Peyer's patch (tissue), 4 donors: ENCODE measurements around the gene VPS9D1.

Experiments
- POLR2A ChIP-seq, 2 donors: fragments of 450-650 bp; IDR thresholded peaks; one replicate each; pipeline ENCODE4 v1.5.1; 2017; ENCODE audit warnings: antibody characterized with exemption in 2 of 2, mild to moderate bottlenecking in 2 of 2, moderate library complexity in 2 of 2
- TF ChIP-seq, protein P1 (sequence below), 6 experiments: fragments of 450-650 bp in 4 of 6; fragments of 200-600 bp in 2 of 6; sonication (generic) in 1 of 6; IDR thresholded peaks; one replicate each; pipeline ENCODE4 v1.5.1; 2017 to 2019; ENCODE audit warnings: antibody characterized with exemption in 6 of 6, mild to moderate bottlenecking in 3 of 6, moderate library complexity in 1 of 6

DNA sequence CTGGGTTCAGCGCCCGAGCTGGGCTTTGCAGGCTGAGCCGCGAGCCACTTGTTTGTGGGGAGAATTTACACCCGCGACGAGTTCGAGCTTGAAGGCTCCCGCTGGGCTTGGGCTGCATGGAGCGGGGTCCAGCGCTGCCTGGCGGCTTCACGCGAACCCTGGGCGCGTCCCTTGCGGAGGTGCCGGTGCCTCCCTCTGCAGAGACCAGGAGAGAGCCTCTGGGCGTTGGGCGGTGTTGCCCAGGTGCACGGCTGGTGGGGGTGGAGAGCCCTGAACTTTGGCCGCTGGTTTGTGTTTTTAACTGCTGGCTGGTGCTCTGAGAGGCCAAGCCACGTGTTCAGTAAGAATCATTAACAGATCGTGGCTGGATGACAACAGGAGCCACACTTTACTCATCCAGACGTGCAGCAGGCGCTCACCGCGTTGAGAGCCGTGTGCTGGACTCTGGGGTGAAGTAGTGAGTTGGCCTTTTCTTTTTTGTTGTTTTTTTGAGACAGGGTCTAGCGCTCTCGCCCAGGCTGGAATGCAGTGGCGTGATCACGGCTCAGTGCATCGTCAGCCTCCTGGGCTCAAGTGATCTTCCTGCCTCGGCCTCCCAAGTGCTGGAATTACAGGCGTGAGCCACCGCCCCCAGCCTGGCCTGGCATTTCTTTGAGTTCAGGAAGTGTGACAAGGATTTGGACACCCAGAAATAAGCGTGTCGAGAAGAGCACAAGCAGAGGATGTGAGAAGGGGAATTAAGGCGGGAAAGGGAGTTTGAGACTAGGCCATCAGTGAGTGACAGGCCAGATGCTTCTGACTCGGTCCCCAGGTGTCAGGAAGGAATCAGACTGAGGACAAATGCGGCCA lies 33.4 kb downstream of the VPS9D1 start:
- TF ChIP-seq, protein P1, sequence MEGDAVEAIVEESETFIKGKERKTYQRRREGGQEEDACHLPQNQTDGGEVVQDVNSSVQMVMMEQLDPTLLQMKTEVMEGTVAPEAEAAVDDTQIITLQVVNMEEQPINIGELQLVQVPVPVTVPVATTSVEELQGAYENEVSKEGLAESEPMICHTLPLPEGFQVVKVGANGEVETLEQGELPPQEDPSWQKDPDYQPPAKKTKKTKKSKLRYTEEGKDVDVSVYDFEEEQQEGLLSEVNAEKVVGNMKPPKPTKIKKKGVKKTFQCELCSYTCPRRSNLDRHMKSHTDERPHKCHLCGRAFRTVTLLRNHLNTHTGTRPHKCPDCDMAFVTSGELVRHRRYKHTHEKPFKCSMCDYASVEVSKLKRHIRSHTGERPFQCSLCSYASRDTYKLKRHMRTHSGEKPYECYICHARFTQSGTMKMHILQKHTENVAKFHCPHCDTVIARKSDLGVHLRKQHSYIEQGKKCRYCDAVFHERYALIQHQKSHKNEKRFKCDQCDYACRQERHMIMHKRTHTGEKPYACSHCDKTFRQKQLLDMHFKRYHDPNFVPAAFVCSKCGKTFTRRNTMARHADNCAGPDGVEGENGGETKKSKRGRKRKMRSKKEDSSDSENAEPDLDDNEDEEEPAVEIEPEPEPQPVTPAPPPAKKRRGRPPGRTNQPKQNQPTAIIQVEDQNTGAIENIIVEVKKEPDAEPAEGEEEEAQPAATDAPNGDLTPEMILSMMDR (IDR thresholded peaks at IDR 0.05): peak in 2 of 6 experiments; percentile 2 to 9
- TF ChIP-seq POLR2A (IDR thresholded peaks at IDR 0.05): peak; percentile 90 to 92
